HUDEP-2 (cell line): ENCODE measurements around the gene TRIM67.
"Not testable (repeated sequence)": the region's sequence is repeated elsewhere in the genome, so short reads cannot be mapped to it uniquely, and the experiment has no call there.

ENCODE experiments used
- DNase-seq, 76 experiments: peaks; one replicate each; lab custom pipeline; 2025; ENCODE audit not compliant: unreplicated experiment in 76 of 76; lab: John Stamatoyannopoulos, UW

TRIM67 gene

DNA sequence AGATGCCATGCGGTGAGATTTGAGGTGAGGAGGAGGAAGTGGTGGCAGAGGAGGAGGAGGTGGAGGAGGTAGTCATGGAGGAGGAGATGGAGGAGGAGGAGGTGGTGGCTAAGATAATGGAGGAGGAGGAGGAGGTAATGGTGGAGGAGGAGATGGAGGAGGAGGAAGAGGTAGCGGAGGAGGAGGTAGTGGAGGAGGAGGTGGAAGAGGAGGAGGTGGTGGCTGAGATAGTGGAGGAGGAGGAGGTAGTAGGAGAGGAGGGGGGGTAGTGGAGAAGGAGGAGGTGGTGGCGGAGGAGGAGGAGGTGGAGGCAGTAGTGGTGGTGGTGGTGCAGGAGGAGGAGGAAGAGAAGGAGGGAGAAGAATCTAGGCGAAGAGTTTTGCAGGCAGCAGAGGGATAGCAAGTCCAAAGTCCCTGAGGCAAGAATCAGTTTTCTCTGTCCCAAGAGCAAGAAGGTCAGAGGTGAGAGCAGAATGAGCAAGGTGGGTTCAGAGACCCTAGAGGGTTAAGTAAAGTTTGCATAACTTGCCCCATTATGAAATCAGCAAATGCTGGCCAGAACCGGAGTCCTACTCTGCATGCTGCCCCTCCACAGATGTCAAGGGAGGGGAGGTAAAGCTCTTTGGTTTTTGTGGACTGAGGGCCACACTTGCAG is 40.2 kb downstream of the TRIM67 start:
- DNase-seq, result peak in 56 of 76 experiments; percentile 7 to 86 (median 56)

DNA sequence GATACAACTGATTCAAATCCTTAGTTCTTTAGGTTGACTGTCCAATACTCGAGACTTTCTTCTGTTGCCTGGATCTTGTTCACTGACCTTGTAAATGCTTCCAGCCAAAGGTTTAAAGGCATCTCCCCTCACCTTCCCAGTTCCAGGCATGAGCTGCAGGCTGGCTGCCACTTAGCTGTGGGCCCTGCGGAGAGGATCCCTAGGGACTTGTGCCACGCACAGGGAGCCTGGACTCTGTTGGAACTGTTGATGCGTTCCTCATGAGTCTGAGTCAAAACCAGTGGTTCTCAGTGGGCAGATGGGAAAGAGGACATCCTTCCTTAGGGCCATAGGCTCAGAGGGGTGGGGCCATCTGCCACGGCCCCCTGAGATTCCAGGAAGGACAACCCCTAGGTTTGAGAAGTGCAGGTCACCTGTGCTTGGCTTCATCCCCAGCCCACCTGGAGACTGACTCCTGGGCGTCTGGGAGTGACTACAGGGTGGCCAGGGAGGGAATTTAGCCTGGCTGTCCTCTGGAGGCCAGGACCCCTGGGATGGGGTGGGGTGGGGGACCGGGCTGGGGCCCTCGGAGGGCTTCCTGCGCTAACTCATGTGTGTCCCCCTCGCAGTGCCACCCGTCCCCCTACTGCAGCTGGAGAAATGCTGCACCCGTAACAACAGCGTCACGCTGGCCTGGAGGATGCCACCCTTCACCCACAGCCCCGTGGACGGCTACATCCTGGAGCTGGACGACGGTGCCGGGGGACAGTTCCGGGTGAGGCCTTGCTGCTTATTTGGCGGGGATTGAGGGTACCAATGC is 41.6 kb downstream of the TRIM67 start:
- no peak for DNase-seq

DNA sequence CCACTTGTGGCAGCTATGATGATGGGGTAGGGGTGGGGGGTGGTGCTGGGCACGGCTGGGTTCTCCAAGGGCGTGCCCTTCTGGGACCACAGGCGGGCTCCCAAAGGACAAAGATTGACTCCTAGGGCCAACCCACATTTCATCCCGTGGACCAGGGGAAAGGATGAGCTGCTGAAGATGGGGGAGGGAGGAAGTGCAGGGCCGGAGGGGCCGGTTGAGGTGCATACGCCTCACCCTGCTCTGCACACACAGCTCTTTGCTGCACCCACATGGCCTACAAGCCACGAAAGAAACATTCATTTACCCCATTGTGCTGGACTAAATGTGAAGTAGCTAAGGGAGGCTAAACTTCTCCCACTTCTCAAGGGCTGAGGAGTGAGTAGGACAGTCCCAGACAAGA is 45.0 kb downstream of the TRIM67 start:
- peak in 27 of 76 experiments; percentile 2 to 57 (median 8) for DNase-seq

DNA sequence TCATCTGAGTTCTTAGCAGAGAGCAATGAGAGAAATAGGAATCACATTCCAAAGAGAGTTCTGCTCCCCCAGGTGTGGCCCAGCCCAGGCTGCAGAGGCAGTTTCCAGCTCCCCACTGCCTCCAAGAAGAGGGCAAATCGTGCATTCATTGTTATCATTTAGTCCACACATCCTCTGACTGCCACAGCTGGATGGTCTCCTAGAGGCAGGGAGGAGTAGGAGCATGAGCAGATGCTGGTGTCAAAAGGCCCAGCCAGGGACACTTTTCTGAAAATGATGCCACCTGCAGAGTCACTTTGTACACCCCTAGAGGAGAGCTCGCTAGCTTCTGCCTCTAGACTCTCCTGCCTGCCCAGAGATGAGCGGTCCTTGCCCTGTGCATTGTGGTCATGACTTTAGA is 45.6 kb downstream of the TRIM67 start:
- peak in 32 of 76 experiments; percentile 3 to 55 (median 18) for DNase-seq

DNA sequence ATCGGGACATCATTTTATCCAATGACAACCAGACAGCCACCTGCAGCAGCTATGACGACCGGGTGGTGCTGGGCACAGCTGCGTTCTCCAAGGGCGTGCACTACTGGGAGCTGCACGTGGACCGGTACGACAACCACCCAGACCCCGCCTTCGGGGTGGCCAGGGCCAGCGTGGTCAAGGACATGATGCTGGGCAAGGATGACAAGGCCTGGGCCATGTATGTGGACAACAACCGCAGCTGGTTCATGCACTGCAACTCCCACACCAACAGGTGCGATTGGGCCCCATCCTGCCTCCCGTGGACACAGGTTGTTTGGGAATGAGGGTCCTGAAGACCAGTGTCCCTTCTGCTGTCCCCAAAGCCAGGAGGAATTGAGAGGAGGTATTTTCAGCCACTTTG is 47.1 kb downstream of the TRIM67 start:
- DNase-seq, result no peak

DNA sequence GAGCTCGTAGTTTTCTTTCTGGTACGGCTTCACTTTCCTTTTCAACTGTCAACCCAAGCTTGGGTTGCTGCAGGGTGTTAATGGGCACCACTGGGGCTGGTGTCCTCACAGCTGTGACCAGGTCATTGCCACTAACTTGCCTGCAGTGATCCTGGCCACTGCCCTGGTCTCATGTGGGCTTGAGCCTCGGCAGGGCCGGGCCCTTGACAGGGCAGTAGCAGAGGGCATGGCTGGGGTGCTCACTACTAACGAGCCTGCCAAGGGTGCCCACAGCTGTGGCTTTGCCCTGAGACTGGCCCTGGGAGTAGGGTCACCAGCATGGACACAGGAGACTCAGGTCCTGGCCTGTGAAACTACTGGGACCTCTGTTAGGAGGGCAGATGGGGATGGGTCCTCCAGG is 47.7 kb downstream of the TRIM67 start:
- no peak for DNase-seq

DNA sequence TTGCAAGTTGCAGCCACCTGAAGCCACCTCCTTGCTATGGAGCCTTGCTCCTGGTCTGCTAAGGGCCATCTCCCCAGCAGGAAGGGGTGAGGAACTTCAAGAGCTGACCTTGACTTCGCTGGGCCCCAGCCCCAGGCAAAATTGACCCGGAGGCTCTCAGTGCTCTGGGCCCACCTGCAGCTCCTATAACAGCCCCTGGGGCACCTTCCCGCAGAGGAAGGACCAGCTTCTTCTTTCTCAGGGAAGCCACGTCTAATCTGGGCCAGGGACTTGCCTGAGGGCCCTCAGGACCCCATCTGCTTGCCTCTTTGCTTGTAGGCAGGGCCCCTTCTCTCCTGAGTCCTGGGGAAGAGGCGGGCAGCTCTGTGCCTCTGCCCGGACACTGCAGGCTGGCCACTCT is 48.3 kb downstream of the TRIM67 start:
- no peak for DNase-seq

DNA sequence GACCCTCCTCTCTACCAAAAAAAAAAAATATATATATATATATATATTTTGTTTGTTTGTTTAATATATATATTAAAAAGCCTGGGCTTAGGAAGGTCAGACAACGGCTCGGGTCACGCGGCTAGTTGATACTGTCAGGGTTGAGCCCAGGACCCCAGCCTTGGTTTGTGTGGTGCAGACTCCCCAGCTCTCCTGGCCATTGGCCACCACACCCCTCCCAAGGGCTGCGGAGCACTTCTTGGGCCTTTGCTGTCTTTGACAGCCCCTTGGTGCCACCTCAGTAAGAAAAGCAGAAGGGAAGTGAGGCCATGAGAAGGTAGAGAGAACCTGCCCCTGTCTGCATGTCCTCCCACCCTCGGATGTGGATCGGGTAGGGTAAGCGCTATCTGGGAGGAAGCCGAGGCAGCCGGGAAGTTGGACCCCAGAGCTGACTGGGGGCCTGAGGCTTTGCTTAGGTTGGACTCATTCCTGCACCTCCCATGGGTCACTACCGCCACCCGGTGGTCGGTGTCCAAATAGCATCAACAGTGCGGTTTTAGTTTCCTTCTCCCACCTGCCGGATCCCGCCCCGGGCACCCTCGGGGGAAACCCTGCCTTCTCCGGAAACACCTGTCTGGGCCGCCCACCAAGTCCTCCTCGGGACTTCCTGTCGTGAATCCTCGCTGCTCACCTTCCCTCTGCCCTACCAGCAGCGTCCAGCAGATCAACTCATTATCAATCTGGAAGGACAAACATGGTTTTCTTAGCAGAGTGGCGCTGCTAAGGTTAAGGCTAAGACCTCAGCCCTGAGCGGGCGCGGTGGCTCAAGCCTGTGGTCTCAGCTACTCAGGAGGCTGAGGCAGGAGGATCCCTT is 49.4 kb downstream of the TRIM67 start:
- peak in 73 of 76 experiments; percentile 19 to 89 (median 70) for DNase-seq

DNA sequence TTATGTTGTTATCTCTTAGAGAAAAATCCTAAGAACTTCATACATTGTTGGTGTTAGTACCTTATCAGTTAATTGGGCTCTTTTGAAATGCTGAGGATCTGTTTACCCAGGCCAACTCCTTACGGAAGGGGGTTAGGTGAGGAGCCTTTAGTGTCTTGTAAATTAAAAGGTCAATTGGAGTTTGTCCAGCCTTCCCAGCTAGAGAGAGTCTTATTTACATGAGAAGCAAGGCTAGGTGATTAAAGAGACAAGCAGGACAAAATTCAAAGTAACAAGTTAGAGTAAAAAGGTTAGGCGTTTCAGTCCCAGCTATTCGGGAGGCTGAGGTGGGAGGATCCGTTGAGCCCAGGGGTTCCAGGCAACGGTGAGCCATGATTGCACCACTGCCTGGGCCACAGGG is 50.4 kb downstream of the TRIM67 start:
- not testable (repeated sequence) for DNase-seq

DNA sequence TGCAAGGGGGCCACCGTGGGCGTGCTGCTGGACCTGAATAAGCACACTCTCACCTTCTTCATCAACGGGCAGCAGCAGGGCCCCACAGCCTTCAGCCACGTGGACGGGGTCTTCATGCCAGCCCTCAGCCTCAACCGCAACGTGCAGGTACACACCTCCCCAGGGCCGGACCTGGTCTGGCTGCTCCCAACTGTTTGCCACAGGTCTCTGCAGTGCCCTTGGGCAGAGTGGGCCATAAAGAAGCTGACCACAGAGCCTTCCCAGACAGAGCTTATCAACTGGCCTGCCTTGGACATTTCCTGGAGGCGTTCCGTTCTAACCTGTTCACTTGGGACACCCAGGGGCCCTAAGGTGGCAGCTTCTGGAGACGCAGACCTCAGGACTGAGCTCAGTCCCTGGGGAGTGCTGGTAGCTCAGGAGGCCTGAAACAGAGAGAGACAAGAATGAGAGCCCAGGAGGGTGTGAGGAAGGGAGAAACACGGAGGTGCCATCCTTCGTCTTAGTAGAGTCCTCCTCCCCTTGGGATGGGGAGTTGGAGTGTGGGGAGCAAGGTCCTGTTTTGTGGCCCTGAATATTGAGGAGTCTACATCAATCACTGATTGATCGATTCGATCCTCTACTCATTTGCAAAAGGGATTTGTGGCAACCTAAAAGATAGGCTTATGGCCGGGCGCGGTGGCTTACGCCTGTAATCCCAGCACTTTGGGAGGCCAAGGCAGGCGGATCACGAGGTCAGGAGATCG is 52.1 kb downstream of the TRIM67 start:
- DNase-seq, result no peak

DNA sequence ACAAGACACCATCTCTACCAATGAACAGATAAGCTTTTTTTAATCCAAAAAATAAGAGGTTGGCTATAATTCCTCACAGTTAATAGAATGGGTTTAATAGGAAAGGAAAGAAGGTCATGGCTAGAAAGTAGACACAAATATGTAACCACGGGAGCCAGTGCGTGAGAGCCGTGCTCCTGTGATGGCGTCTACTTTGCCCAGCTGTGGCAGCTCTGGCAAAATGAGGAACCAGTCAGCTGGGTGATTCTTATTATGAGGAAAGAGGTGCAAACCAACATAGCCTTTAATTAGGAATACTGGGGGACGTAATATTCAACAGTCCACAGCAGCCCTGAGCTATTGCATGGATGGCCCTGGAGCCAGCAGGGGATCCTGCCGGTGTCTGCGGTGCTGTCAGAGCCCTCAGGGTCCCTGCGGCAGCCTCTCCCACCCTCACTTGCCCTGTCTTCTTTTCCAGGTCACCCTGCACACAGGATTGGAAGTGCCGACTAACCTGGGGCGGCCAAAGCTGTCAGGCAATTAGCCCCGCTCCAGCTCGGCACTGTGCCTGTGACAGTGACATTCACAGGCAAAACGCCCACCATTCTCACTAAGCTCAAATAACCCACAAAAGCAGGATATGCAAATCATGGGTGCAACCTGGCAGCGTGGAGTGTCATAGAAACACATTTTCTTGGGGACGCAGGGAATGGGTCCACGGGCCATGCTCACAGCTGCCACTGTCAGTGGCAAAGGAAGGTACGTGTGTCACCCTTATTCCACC is 53.2 kb downstream of the TRIM67 start:
- no peak for DNase-seq

DNA sequence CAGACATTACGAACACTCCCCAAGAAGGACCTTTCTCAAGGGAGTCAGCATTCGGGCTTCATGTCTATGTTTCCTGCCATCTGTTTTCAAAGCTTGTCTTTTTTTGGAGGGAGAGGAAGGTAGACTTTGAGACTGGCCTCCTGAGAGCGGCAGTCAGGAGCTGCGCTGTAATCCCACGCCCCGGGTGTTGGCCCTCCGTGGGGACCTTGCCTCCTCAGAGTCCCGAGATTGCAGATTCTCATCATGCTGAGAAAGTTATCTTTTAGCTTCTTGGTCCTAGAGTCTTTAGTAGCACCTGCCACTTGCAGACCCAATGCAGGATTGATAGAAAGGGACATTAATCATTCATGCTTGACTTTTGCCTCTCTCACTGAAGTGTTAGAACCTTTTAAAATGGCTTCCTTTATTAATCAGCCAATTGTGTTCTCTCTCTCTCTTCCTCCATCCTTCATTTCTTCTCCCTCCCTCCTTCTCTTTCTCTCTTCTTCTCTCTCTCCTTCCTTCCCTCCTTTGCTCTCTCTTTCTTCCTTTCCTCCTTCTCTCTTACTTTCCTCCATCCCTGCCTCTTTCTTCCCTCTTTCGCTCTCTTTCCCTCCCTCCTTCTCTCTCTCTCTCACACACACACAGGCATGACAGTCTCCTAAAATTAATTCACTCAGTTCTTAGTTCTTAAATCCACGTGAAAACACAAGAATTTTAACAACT is 54.0 kb downstream of the TRIM67 start:
- no peak for DNase-seq

DNA sequence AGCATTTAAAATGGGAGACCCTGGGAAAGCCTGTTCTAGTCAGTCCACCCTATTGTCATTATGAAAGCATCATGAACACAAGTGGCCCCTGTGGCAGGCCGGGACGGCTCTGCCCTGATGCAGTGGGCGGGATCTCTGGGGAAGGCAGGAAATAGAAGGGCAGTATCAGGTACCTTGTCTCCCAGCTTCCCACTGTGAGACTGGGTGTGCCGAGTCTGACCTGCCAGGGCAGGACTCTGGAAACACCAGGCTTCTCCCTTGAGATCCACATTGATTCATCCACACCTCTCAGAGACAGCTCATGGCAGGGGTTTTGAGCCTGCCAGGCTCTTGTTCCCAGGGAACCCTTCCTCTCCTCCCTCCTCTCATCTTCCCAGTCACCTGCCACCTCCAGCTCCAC is 54.6 kb downstream of the TRIM67 start:
- DNase-seq, result no peak

DNA sequence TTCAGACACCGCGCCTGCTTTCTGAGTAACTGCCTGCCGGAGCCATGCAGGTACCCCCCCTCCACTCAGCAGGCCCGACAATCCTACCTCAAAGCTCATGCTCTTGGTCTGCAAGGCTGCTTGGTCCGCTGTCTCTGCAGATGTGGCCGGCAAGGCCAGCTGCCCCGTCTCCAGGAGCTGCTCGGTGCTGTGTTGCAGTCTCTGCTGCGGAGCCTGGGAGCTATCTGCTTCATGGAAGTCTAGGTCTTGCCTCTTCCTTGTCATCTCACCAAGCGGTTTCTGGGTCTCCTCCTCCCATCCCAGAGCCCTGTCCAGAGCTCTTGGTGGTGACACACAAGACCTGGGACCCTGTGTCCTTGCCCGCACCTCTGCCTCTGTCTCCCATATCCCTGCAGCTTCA is 55.2 kb downstream of the TRIM67 start:
- DNase-seq, result no peak

DNA sequence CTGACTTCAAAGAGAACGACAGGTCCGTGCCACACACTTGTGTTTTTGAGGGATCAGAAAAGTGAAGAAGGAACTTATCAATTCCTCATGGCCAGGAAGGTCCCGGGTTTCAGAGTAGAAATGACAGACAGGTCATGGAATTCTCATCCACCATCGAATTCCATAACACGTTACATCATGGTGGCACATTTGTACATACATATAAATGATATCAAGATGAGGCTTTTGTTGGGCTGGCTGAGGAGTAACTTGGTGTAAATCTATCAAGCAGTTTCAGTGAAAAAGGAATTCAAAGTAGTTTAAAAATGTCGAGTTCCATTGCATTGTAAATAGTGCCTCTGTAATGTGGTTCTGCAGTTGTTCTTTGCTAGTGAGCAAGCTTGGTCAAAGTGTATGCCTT is 56.2 kb downstream of the TRIM67 start:
- no peak for DNase-seq

DNA sequence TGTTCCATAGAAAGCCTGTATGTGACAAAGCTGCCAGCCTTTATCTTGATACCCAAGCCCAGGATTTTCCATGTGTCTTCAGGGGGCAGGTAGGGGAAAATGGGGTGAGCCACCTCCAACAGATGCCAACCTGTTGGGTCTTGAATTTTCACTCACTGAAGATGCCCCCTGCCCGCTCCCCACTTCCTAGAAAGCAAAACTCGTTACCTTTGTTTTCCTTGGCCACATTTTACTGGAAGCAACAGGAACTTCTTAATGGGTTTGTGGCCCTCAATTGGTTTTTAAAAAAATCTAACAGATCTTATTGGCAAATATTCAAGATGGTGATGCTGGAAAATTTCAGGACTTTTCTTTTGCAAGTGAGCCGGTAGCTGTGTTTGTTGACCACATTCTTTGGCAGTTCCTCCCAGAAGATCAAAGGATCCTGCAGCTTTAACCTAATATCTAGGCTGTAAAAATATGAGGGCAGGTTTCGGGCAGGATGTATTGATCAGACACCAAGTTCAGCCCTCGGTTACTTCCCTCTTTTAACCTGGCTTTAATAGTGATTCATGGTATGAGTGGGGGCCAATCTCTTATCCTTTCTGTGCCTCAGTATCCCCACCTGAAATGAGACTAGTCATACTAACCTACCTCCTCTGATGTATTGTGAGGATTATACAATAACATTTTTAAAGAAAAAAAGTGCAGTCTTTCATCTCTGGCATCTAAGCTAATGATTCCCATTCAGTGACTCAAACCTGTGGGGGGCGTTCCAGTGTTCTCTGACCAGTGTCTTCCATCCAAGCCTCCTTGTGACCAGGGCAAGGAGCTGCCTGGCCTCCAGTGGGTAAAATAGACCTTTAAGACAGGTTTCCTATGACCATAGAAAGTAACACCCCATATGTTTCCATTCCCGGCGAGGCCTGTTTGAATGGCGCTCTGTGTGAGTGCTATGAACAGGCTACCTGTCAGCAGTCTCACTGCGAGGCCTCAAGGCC is 57.9 kb downstream of the TRIM67 start:
- DNase-seq, result no peak

DNA sequence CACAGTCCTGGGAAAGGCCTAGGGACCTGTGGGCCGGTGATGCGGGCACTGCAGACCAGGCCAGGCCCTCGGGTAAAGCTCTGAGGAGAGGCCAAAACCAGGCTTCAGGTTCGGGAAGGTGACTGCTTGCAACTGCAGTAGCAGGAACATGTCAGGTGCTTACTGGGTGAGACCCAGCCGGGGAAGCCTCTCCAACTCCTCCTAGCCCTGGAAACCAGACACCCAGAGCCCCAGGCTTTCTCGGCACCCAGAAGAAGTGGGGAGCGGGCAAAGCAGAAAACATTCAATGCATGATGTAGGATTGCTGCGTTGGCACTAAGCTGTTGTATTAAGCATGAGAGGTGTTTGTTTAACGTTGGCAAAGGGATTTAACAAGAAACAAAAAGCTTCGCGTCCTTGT is 58.9 kb downstream of the TRIM67 start:
- DNase-seq, result no peak

DNA sequence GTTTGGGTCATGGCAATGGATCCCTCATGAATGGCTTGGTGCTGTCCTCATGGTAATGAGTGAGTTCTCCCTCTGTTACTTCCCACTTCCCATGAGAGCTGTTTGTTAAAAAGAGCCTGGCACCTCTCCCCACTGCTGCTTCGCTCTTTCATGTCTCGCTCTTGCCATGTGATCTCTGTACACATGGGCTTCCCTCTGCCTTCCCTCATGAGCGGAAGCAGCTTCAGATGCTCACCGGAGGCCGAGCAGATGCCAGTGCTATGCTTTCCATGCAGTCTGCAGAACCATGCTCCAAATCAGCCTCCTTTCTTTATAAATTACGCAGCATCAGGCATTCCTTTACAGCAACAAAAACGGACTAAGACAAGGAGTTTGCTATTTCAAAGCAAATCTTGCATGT is 64.3 kb downstream of the TRIM67 start:
- DNase-seq, result no peak
